ENCODE measurements around the gene ATP5F1D.

ATP5F1D gene

DNA sequence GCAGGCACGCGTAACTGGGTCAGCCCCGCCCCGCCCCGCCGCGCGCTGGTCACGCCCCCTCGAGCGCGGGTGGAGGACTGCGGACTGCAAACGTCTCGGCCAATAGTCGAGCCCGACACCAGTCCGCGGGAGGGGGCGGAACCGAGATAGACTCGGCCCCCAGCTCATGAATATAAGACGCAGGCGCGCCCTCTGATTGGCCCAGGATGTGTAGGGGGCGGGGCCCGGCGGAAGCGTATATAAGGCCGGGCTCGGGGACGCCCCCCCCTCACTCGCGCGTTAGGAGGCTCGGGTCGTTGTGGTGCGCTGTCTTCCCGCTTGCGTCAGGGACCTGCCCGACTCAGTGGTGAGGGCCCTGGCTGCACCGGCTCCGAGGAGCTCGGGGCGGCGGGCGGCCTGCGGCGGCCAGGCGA is 27.5 kb downstream of the ATP5F1D start, which contains the start of gene CIRBP:
Gene CIRBP, plus strand, starts transcription at position 268 of the 413 bp plus-strand sequence. CDS start 1,602 bp downstream, outside the sequence.
- DNase-seq (ENCODE audit: low read depth in 2 of 2, low spot score in 1 of 2): peak; percentile 98 to 99

DNA sequence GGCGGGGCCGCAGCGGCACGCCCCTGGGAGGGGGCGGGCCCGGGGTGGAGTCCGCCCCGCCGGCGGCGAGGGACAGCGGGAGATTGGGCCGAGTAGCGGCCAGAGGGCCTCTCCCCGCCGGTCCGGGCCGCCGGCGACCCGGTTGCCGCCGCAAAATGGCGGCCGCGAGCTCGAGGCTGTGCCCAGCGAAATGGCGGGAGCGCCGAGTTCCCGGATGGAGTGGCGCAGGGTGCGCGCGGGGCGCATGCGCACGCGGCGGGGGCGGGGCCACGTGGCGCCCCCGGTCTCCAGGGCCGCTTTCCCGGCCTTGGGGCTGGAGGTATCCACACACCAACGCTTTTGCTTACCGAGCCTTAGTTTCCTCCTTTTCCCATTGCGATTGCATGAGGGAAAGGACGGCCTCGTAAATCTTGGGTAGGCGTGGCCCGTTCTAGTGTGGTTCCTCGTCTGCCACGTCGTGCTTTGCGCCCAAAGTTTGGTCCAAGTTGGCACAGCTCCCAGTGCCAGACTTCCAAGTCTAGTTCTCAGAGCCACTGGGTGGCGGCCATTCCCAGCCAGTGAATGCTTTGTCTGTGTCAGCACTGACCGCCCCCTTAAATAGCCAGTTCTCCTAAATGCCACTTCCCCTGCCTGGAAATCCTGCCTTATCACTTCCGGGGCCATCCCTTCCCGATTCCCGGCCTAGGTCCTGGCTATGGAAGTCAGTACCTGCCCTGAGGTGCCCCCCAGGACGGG is 28.1 kb downstream of the ATP5F1D start:
- DNase-seq (ENCODE audit: low read depth in 2 of 2, low spot score in 1 of 2): peak; percentile 74 to 82

GRCh38 chr19:1270213-1270853 is 28.8 kb downstream of the ATP5F1D start:
- no peak for DNase-seq (ENCODE audit: low read depth in 2 of 2, low spot score in 1 of 2)

GRCh38 chr19:1270854-1271527 is 29.4 kb downstream of the ATP5F1D start:
- no peak for DNase-seq (ENCODE audit: low read depth in 2 of 2, low spot score in 1 of 2)

DNA sequence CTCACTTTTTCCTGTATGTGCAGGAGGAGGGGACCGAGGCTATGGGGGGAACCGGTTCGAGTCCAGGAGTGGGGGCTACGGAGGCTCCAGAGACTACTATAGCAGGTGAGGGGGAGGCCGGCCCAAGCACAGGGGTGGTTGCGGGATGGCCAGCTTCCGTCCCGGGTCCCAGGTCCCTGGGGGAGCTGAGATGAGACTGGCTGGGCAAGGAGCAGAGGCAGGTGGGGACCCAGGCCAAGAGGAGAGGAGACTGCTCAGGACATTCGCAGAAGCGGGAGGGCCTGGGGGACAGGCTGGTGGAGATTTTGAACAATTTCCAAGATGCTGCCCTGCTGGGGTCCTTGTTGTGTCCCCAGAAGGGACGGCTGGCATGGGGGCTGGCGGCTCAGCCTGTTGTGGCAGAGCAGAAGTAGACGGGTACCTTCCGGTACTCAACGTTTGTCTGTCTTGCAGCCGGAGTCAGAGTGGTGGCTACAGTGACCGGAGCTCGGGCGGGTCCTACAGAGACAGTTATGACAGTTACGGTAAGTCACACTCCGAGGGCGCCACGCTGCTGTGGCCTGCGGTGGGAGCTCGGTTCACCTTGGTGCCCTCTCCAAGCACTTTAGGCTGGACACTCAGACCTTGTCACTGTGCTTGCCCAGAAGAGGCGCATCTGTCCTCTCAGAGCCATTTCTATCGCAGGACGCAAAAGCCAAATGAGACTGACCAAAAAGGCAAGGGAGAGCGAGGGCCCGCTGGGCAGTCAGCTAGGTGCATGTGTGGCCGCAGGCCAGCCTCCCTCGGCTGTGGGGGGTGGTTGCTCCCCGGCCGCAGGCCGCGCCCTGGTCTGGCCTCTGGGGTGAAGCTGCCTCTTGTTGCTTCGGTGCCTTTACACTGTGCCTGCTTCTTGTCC is 30.2 kb downstream of the ATP5F1D start:
- DNase-seq (ENCODE audit: low read depth in 2 of 2, low spot score in 1 of 2): no peak

- DNase-seq (ENCODE audit: low read depth in 2 of 2, low spot score in 1 of 2): no peak
Observed at GRCh38 chr19:1272423-1273262, 31.1 kb downstream of the ATP5F1D start.

- DNase-seq (ENCODE audit: low read depth in 2 of 2, low spot score in 1 of 2): no peak
Observed at GRCh38 chr19:1273263-1274041, 31.9 kb downstream of the ATP5F1D start.

DNA sequence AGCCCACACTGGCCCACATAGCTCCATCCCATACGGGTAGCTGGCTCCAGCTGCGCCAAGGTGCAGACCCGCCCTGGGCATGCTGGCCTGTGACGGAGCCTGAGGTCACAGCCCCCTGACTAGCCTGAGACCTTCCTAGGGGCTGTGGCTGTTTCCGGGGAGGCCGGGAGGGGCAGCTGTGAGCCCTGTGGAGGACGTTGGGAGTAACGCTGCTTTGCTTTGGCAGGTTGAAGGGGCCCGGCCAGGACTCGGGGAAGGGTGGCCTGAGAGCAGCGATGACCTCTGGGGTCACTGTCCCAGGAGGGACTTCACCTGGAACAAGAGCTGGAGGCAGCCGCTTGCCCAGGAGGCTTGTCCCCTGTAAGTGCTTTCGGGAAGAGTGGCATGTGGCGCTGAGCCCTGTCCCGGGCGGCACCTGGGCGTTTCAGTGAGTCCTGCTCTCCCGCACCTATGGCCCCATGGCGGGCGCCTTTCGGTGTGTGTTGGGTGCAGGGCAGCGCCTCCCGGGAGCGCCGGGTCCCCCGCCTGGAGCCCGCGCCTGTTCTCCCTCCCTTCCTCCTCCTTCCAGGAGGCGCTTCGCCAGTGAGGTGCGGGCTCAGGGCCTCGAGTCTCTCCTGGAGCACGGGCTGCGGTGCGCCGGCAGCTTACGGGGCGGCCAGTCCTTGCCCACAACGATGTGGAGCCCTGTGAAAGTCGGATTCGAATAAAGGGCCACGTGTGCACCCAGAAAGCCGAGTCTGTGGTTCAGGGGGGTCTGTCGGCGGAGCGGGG is 32.7 kb downstream of the ATP5F1D start:
- DNase-seq (ENCODE audit: low read depth in 2 of 2, low spot score in 1 of 2): no peak

DNA sequence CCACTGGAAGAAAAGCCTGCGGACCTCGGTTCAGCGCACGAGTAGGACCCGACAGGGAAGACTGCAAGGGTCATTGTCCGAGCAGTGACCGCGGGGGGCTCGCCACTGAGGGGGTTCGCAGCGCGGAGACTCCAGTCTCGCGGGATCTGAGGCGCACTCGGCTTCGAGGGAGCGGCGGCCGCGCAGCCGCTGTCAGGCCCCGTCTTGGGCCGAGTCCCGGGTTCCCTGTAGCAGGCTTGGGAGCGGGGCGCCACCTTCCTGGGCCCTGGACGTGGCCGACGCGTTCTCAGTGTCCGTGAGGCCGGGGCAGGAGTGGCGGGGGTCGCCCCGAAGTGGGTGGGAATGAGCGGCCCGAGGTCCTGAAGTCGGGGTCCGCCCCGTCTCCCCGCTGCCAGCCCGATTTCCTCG is 33.3 kb downstream of the ATP5F1D start:
- no peak for DNase-seq (ENCODE audit: low read depth in 2 of 2, low spot score in 1 of 2)

GRCh38 chr19:1275260-1275975 is 33.9 kb downstream of the ATP5F1D start, which contains the start of gene FAM174C:
FAM174C (plus strand) TSS chr19:1275530; CDS start chr19:1275550, 20 bp downstream.
- DNase-seq (ENCODE audit: low read depth in 2 of 2, low spot score in 1 of 2): peak; percentile 90 to 97

GRCh38 chr19:1275976-1276627 is 34.6 kb downstream of the ATP5F1D start:
- DNase-seq (ENCODE audit: low read depth in 2 of 2, low spot score in 1 of 2): no peak

GRCh38 chr19:1276628-1277022 is 35.1 kb downstream of the ATP5F1D start:
- DNase-seq (ENCODE audit: low read depth in 2 of 2, low spot score in 1 of 2): no peak

DNA sequence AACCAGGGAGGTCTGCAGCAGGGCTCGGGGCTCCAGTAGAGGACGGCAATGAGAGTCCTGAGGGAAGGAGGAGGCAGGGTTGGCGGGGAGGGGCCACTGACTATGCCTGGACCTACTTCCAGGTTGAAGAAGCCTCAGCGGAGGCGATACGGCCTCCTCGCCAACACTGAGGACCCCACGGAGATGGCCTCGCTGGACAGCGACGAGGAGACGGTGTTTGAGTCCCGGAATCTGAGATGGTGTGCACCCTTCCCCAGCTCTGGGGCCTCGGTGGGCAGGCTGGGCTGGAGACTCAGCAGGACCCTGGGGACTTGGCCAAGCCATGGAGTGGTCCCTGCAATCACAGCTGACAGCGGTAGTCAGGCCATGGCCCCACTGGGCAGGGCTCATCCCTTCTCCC is 35.5 kb downstream of the ATP5F1D start:
- no peak for DNase-seq (ENCODE audit: low read depth in 2 of 2, low spot score in 1 of 2)

DNA sequence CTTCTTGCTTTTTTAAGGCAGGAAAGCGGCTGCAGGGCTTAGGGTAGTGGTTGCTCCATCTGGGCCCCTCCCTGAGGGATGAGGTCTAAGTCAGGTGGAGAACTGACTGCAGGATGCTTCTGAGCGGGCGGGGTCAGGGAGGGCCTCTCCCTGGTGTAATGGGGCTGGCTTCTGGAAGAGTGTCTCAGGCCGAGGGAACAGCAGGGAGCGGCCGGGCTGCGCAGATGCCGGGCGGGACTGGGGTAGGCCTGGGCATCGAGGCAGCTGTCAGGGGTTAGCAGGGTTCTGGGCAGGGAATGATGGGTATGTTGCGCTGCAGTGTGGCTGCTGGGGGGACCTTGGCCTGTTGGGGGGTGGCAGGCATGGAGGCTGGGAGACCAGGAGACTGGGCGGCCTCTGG is 36.5 kb downstream of the ATP5F1D start:
- DNase-seq (ENCODE audit: low read depth in 2 of 2, low spot score in 1 of 2): no peak

DNA sequence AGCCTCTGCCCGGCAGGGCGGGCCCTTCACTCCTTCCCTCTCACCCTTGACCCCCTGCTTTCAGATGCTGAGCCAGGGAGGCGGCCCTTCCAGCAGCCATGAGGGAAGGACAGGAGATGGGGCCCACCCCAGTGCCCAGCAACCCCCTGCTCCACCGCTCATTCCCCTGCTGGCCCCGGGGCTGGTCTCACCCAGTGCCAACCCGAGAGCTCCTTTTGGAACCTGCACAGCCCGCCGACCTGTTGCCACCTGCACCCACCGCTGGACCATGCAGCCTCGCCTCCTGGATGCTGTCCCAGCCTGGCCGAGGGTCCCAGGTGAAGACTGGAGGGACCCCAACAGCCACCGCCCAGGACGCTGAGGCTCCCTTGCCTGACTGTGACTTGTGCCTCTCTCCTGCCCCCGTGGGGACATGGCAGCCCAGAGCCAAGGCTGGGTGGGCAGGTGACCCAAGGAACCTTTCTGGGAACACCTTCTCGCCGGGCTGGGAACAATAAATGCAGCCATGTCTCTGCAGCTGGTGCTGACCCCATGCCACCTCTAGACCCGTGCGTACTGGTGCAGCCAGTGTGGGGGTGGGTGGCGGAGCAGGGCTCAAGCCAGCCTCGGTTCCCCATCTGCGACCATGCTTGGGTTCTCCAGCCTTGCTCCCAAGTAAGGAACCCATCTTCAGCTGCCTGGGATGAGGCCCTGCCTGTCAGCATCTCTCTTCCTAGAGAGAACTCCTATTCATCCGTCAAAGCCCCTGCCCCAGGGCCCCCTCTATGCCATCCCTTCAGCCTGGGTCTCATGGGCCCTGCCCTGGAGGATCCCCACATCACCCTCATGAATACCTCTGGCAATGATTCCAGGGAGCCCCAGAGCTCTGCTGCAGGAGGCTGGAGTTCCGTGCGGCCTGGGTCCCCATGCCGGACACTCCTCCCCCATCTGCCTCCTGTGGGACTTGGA is 37.4 kb downstream of the ATP5F1D start:
- no peak for DNase-seq (ENCODE audit: low read depth in 2 of 2, low spot score in 1 of 2)

- DNase-seq (ENCODE audit: low read depth in 2 of 2, low spot score in 1 of 2): peak in 1 of 2 donors; percentile 57
Observed at GRCh38 chr19:1279782-1280341, 38.3 kb downstream of the ATP5F1D start.

All from stimulated activated CD8-positive, alpha-beta memory T cell treated with anti-CD3 and anti-CD28 coated beads, Interleukin-4, amount 100 ng/mL, for 1 hour (primary cell).